ENCODE data around the gene POM121.
"Not testable (repeated sequence)": the region's sequence is repeated elsewhere in the genome, so short reads cannot be mapped to it uniquely, and the experiment has no call there.

- TF ChIP-seq, protein P1, sequence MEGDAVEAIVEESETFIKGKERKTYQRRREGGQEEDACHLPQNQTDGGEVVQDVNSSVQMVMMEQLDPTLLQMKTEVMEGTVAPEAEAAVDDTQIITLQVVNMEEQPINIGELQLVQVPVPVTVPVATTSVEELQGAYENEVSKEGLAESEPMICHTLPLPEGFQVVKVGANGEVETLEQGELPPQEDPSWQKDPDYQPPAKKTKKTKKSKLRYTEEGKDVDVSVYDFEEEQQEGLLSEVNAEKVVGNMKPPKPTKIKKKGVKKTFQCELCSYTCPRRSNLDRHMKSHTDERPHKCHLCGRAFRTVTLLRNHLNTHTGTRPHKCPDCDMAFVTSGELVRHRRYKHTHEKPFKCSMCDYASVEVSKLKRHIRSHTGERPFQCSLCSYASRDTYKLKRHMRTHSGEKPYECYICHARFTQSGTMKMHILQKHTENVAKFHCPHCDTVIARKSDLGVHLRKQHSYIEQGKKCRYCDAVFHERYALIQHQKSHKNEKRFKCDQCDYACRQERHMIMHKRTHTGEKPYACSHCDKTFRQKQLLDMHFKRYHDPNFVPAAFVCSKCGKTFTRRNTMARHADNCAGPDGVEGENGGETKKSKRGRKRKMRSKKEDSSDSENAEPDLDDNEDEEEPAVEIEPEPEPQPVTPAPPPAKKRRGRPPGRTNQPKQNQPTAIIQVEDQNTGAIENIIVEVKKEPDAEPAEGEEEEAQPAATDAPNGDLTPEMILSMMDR (IDR thresholded peaks at IDR 0.05) = not testable (repeated sequence)
- TF ChIP-seq POLR2AphosphoS5 (IDR thresholded peaks at IDR 0.05) = not testable (repeated sequence)
These were observed 21.3 kb downstream of the POM121 start for GRCh38 chr7:72946130-72946745.

Measured in prostate gland (tissue), 2 donors.